Measurements from ENCODE around the gene HHATL.

HHATL gene

DNA sequence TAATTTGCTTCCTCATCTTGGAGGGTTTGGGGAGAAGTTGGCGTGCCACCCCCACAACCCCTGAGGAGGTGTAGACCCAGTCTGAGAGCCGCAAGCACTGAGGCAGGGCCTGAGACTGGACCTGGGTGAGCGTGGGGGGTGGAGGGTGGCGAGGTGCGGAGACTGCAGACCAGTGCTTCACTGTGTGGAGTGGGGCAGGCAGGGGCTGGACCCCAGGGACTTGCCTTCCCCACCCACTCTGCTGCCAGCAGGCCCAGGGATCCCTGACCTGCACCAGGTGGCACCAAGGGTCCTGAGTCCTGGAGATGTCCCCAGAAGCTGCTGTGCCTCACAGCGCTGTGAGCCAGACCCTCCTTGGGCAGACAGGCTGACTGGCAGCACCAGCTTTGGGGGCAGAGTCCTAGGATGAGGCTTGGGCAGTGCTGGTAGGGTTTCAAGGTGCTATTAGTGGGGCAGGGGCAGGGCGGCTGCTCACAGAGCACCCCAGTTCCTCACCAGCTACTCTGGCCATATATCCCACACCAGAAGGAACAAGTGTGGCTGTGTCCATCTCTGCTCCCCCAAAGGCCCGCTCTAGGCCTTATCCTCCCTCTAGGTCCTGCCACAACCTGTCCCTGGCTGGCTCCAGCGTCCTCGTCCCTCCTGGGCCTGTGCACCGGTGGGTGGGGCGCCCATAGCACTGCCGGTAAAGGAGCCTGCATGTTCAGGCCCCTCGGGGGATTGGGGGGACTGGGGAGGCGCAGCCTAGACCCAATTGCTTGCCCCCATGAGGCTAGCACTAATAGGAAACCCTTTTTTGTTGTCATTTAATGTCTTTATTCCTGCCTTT, 37.3 kb downstream of the HHATL start:
- Histone ChIP-seq H4K20me1 (ENCODE audit: insufficient read depth, low read length) (no peaks in the 10 kb centered on the region), H3K27ac (ENCODE audit: low read depth, low read length, poor library complexity, severe bottlenecking) (no peak overlapping the region), H3K9ac (ENCODE audit: low read length) (no peak overlapping the region), H3F3A (ENCODE audit: insufficient read depth, low read length) (no peaks in the 10 kb centered on the region), H3K4me3 (ENCODE audit: low read depth, low read length, poor library complexity, severe bottlenecking) (no peak overlapping the region), H3K4me1 (ENCODE audit: insufficient read depth, low read length, severe bottlenecking) (peaks cover 12% of the 10 kb centered on the region), H2AFZ (ENCODE audit: low read length) (no peak overlapping the region), H3K27me3 (ENCODE audit: insufficient read depth, low read length) (no peaks in the 10 kb centered on the region), H3K4me2 (ENCODE audit: low read length) (no peak overlapping the region), H3K36me3 (ENCODE audit: insufficient read depth, low read length) (no peaks in the 10 kb centered on the region), H3K9me3 (ENCODE audit: low read length) (no peaks in the 10 kb centered on the region), H3K79me2 (ENCODE audit: insufficient read depth, low read length) (no peaks in the 10 kb centered on the region), H3K9me2 (ENCODE audit: low read depth, low read length) (no peaks in the 10 kb centered on the region)
- TF ChIP-seq, protein P1, sequence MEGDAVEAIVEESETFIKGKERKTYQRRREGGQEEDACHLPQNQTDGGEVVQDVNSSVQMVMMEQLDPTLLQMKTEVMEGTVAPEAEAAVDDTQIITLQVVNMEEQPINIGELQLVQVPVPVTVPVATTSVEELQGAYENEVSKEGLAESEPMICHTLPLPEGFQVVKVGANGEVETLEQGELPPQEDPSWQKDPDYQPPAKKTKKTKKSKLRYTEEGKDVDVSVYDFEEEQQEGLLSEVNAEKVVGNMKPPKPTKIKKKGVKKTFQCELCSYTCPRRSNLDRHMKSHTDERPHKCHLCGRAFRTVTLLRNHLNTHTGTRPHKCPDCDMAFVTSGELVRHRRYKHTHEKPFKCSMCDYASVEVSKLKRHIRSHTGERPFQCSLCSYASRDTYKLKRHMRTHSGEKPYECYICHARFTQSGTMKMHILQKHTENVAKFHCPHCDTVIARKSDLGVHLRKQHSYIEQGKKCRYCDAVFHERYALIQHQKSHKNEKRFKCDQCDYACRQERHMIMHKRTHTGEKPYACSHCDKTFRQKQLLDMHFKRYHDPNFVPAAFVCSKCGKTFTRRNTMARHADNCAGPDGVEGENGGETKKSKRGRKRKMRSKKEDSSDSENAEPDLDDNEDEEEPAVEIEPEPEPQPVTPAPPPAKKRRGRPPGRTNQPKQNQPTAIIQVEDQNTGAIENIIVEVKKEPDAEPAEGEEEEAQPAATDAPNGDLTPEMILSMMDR (IDR thresholded peaks at IDR 0.05; ENCODE audit: low read length) = no peak
- no peak for TF ChIP-seq EZH2 (IDR thresholded peaks at IDR 0.05; ENCODE audit: borderline replicate concordance, low read length)

GRCh38 chr3:42664438-42664803, 38.2 kb downstream of the HHATL start:
- 0 out of 2 replicates have a peak overlapping the region, but pooled peaks have one; percentile 17 for H3K9ac ChIP-seq (ENCODE audit: low read length)
- H3K4me1 ChIP-seq (ENCODE audit: insufficient read depth, low read length, severe bottlenecking) = peaks cover 12% of the 10 kb centered on the region
- no peak overlapping the region for H2AFZ ChIP-seq (ENCODE audit: low read length)
- no peaks in the 10 kb centered on the region for H3F3A ChIP-seq (ENCODE audit: insufficient read depth, low read length)
- no peaks in the 10 kb centered on the region for H3K79me2 ChIP-seq (ENCODE audit: insufficient read depth, low read length)
- H3K27ac ChIP-seq (ENCODE audit: low read depth, low read length, poor library complexity, severe bottlenecking) = no peak overlapping the region
- no peaks in the 10 kb centered on the region for H3K9me3 ChIP-seq (ENCODE audit: low read length)
- H3K36me3 ChIP-seq (ENCODE audit: insufficient read depth, low read length) = no peaks in the 10 kb centered on the region
- no peaks in the 10 kb centered on the region for H4K20me1 ChIP-seq (ENCODE audit: insufficient read depth, low read length)
- peak overlapping the region; percentile 53 for H3K4me2 ChIP-seq (ENCODE audit: low read length)
- H3K9me2 ChIP-seq (ENCODE audit: low read depth, low read length) = no peaks in the 10 kb centered on the region
- peak overlapping the region; percentile 45 for H3K4me3 ChIP-seq (ENCODE audit: low read depth, low read length, poor library complexity, severe bottlenecking)
- no peaks in the 10 kb centered on the region for H3K27me3 ChIP-seq (ENCODE audit: insufficient read depth, low read length)
- TF ChIP-seq, protein P1 (IDR thresholded peaks at IDR 0.05; ENCODE audit: low read length) = no peak
- TF ChIP-seq EZH2 (IDR thresholded peaks at IDR 0.05; ENCODE audit: borderline replicate concordance, low read length) = no peak

DNA sequence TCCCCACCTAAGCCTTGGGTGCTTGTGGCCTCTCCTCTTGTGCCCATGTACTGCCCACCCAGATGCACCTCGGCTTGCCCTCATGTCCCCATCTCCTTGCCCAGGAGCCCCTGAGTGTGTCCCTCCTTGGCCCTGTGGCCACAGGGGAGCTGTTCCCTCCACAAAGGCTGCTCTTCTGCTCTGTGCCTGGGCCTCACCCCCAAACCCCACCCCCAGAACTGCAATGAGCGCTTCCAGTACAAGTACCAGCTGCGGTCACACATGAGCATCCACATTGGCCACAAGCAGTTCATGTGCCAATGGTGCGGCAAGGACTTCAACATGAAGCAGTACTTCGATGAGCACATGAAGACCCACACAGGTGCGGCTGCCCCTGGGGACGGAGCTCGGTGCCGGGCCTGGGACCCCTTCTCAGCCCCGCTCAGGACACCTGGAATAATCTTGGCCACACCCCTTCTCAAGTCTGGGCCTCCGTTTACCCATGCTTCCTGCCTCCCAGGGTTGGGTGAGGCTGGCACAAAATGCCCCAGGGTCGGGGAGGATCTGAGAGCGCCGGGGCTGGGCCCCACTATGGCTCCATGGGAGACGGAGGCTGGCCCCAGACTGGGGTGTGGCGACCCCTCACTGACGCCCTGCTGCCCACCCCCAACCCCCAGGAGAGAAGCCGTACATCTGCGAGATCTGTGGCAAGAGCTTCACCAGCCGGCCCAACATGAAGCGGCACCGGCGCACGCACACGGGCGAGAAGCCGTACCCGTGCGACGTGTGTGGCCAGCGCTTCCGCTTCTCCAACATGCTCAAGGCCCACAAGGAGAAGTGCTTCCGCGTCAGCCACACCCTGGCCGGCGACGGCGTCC, 38.8 kb downstream of the HHATL start:
- peak overlapping the region; percentile 45 for H3K4me3 ChIP-seq (ENCODE audit: low read depth, low read length, poor library complexity, severe bottlenecking)
- no peaks in the 10 kb centered on the region for H3K27me3 ChIP-seq (ENCODE audit: insufficient read depth, low read length)
- peaks cover 12% of the 10 kb centered on the region for H3K4me1 ChIP-seq (ENCODE audit: insufficient read depth, low read length, severe bottlenecking)
- H4K20me1 ChIP-seq (ENCODE audit: insufficient read depth, low read length) = no peaks in the 10 kb centered on the region
- H3K9me2 ChIP-seq (ENCODE audit: low read depth, low read length) = no peaks in the 10 kb centered on the region
- no peak overlapping the region; the same call in 1 of the 2 replicates for H3K9ac ChIP-seq (ENCODE audit: low read length)
- no peaks in the 10 kb centered on the region for H3K79me2 ChIP-seq (ENCODE audit: insufficient read depth, low read length)
- no peaks in the 10 kb centered on the region for H3K9me3 ChIP-seq (ENCODE audit: low read length)
- H3F3A ChIP-seq (ENCODE audit: insufficient read depth, low read length) = no peaks in the 10 kb centered on the region
- TF ChIP-seq, protein P1 (IDR thresholded peaks at IDR 0.05; ENCODE audit: low read length) = no peak
- TF ChIP-seq EZH2 (IDR thresholded peaks at IDR 0.05; ENCODE audit: borderline replicate concordance, low read length) = no peak
- no peak overlapping the region for H3K27ac ChIP-seq (ENCODE audit: low read depth, low read length, poor library complexity, severe bottlenecking)
- H3K4me2 ChIP-seq (ENCODE audit: low read length) = peak overlapping the region; percentile 53
- no peak overlapping the region for H2AFZ ChIP-seq (ENCODE audit: low read length)
- no peaks in the 10 kb centered on the region for H3K36me3 ChIP-seq (ENCODE audit: insufficient read depth, low read length)
